GM18873 (cell line): ENCODE measurements around the gene FZR1.

Experiments
- ATAC-seq: cut with Tn5 transposase; IDR thresholded peaks from one replicate; pipeline ENCODE4 v1.9.1; 2021; ENCODE audit warnings: mild to moderate bottlenecking, moderate library complexity, moderate number of reproducible peaks; ENCODE audit not compliant: unreplicated experiment, low FRiP score

The FZR1 gene

GRCh38 chr19:3505598-3506383 lies at the start of gene FZR1:
Gene FZR1, plus strand, starts transcription at chr19:3506311. Its CDS starts 16,679 bp downstream, at chr19:3522990.
- ATAC-seq: peak; percentile 77

GRCh38 chr19:3456925-3457527 lies 49.1 kb upstream of the FZR1 start:
- no peak for ATAC-seq

- no peak for ATAC-seq
Measured at GRCh38 chr19:3457528-3458228, 48.4 kb upstream of the FZR1 start.

- no peak for ATAC-seq
Measured at GRCh38 chr19:3458229-3459088, 47.7 kb upstream of the FZR1 start.

GRCh38 chr19:3459089-3459881 lies 46.8 kb upstream of the FZR1 start:
- ATAC-seq: no peak

- ATAC-seq: no peak
Measured at GRCh38 chr19:3459965-3460582, 46.0 kb upstream of the FZR1 start.

- ATAC-seq: no peak
Measured at GRCh38 chr19:3462991-3463713, 43.0 kb upstream of the FZR1 start.

GRCh38 chr19:3463714-3464586 lies 42.2 kb upstream of the FZR1 start:
- ATAC-seq: no peak

- ATAC-seq: no peak
Measured at GRCh38 chr19:3464587-3465235, 41.4 kb upstream of the FZR1 start.

GRCh38 chr19:3465552-3465951 lies 40.6 kb upstream of the FZR1 start:
- no peak for ATAC-seq

GRCh38 chr19:3466635-3467034 lies 39.5 kb upstream of the FZR1 start:
- no peak for ATAC-seq

- no peak for ATAC-seq
Measured at GRCh38 chr19:3467437-3468198, 38.5 kb upstream of the FZR1 start.

- ATAC-seq: no peak
Measured at GRCh38 chr19:3468211-3468610, 37.9 kb upstream of the FZR1 start.

GRCh38 chr19:3469638-3470499 lies 36.2 kb upstream of the FZR1 start:
- ATAC-seq: no peak

GRCh38 chr19:3470500-3471128 lies 35.5 kb upstream of the FZR1 start:
- ATAC-seq: no peak
